GM21360 (cell line): Measurements from ENCODE around the gene PTPN14.

Experiments used
- ATAC-seq: cut with Tn5 transposase; IDR thresholded peaks from one replicate; pipeline ENCODE4 v1.9.1; 2021; ENCODE audit warnings: mild to moderate bottlenecking, moderate library complexity; ENCODE audit not compliant: unreplicated experiment

PTPN14 gene

DNA sequence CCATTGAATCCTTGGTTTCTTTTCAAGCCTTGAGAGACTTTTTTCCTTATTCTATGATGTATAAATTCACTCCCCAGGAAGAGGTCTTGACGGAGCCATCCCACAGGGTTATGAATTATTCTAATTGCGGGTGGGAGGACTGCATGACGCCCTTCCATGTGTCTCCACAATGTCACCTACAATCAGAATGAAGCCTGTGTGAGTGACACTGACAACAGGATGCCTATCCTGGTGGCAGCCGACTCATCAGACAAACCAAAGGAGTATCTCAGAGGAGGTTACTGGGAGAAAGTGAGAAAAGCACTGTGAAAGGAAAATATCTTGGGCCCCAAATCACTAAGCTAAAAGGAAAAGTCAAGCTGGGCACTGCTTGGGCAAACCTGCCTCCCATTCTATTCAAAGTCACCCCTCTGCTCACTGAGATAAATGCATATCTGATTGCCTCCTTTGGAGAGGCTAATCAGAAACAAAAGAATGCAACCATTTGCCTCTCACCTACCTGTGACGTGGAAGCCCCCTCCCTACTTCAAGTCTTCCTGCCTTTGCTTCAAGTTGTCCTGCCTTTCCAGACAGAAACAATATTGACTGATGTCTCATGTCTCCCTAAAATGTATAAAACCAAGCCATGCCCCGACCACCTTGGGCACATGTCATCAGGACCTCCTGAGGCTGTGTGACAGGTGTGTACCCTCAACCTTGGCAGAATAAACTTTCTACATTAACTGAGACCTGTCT lies 172.0 kb downstream of the PTPN14 start:
- ATAC-seq = no peak

DNA sequence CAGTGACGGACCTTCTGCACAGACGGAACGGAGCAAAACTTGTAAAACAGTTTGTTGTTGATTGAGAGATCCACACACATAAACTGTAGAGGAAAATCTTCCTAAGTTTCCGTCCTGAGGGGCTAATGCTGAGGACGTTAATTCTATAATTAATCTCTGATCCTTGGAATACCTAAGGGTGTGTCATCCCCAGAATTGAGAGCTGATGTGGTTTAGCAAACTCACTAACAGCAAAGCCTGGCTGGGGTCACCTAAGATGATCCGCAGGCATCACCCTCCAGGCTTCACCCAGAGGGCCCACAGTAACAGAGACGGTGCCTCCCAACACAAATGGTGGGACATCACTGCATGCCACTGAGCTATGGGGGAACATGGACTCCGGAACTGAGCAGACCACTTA lies 172.9 kb downstream of the PTPN14 start:
- no peak for ATAC-seq

DNA sequence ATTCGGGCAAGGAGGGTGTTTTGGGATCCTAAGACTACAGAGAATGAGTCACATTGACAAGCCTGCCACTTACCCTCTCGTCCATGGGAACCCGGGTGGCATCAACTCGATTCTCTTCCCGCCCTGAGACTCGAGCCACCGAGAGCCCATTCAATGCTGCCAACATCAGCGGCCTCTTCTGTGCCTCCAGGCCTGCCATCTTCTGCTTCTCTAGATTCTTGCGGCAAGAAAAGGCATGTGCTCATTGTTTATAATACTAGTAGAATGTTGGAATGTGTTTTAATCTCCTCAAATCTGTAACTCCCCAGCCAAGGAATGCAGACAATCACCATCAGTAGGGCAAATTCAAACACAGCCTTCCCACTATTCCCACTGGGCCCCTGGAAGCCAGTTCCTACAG lies 173.5 kb downstream of the PTPN14 start:
- ATAC-seq = no peak

DNA sequence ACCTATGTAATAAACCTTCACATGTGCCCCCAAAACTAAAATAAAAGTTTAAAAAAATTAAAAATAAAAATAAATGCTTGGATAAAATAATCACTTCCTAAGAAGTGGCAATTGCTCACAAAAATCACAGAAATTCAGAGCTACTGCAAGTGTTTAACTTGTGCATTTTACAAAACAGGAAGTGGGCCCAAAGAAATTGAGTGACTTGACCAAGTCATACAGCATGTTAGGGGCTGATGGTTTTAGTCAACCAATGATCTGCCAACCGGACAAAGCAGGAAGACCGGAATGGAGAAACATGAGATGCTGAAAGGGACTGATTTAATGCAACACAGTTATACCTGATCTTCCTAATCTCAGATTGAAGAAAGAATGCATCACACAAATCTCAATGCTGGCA lies 173.9 kb downstream of the PTPN14 start:
- no peak for ATAC-seq

DNA sequence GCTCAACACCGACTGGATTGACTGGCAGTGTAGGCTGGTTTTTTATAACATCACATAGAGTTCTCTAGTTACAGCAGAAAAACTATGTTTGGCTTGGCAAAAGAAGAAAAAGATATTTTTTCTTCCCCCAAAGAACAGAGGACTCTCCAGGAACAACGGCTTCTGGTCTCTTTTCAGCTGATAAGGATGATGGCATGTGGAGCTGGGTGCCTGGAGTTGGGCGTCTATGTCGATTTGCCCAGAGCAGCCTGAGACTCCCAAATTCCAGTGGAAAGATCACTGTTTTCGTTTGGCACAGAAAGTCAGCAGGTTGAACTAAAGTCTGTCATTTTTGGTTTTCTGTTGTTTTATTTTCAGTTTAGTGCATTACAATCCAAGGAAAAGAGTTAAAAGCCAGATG lies 179.3 kb downstream of the PTPN14 start:
- ATAC-seq = no peak

DNA sequence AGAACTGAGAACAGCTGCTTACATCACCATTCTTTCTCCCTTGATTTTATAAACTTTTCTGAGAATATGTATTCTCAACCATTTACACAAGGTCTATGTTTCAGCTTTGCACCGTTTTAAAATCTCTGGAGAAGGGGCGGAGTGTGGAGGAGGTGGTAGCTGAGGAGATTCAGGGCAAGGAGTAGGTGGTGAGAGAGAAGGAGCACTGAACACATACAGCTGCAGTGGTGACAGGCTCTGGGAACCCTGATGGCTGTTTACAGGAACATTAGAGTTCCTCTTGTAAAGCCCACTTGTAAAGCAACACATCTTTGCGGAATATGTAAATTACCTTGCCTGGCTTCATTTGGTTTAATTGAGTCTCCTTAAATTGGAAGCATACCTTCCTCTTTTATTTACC lies 180.8 kb downstream of the PTPN14 start:
- no peak for ATAC-seq

DNA sequence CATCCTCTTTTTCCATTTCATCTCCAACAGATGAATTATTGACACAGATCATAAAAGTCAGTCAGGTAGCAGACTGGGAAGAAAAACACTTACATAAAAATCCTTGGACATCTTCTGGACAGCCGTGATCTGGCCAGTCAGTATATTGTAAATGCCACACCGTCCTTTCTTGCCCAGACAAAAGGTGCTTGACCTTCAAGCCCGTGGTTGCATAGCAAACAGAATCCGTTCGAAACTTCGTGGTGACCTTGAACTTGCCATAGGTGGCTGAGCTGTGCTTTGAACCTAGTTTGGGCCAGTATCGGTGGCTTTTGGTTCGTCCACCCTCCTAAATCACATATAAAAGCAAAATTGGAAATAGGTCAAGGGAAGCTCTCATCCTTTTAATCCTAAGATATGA lies 182.0 kb downstream of the PTPN14 start:
- no peak for ATAC-seq

DNA sequence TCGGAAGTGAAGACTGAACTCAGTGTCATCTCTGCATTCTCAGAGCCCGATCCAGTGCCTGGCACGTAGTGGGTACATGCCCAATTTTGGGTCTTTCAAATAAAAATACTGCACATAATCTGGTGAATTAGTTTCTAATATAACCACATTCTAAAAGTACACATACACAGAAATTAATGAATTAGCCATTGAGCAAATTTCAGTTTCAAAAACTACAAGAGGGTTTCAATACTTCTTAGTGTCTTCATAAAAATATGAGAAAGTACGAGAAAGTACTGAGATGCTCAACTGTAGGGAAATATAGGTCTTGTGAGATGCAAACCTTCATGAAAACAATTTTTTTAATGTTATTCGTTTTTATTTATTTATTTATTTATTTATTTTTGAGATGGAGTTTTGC lies 183.6 kb downstream of the PTPN14 start:
- no peak for ATAC-seq

DNA sequence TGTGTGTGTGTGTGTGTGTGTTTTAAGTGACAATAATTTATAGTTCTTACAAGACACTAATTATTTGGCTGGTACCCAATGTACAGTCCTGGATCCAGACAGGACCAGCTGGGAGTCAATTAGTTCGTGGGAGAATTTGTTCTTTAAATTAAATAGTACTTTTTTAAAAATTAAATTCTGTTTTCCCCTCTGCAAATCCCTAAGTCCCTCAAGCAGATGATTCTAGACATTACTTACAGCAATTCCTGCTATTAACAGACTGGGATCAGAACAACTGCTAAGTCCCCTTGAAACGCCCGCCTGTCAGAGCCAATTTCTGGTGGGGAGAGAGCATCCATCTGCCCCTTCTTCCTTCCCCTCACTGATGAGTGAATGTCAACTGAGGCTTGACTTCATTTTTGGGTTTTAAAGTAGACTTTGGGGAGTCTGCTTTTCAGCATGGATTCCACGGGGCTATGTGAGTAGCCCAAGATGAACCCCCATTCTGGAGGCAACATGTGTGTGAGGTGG lies 186.6 kb downstream of the PTPN14 start:
- ATAC-seq = no peak

DNA sequence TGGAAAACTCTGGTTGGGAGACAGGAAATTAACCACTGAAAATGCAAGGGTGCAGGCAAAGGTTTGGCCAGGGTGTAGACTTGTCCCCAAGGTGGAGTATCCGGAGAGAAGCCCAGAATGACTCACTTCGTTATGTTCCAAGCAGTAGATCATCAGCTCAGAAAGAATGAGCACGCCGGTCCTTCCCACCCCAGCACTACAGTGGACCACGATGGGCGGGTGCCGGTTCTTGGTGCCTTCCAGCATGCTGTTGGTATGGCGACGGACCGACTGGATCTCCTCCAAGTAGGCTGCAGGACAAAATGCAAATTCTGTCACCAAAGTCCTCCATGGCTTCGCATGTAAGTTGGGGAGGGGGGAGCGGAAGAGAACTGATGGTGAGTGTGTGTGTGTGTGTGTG lies 187.0 kb downstream of the PTPN14 start:
- no peak for ATAC-seq

DNA sequence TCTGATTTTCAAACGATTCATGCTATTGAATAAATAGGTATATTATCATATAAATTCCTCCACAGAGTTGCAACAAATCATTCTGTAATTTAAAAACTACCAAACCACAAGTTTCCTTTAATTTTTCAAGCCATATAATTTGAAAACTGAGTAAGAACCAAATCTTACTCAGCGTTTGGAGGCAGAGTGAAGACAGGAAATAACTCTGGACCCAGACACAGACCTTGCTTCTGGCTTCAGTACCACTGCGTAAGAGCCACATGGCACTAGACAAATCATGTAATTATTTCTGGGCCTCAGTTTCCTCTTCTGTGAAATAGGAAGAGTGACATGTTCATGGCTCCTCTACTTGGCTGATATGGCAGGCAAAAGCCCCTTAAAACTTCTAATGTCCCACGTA lies 188.0 kb downstream of the PTPN14 start:
- ATAC-seq = no peak

DNA sequence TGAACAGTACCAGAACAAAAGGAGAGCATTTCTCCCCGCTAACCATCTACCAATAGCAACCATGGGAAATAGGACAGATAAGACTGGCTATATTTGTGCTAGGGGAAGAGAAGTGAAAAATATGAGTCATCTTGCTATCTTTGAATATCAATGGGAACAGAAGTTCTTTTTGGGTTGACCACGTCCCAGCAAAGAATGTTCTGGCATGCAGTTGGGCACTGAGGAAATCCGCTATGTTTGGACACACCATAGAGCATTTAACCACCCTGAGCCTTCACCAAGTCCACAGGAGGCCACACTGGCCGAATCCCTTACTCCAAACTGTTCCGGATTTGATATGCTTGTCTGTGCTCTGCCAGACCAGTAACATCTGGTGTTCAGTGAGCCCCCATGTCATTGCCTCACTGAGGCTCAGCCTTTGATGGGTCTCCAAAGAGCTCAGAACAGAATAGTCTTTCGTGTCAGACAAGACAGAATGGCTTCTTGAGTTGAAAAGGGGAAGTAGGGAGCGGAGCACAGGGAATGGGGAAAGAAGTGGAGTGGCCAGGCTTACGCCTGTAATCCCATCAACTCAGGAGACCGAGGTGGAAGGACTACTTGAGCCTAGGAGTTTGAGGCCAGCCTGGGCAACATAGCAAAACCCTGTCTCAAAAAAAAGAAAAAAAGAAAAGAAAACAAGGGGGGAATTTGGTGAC lies 189.1 kb downstream of the PTPN14 start:
- no peak for ATAC-seq

DNA sequence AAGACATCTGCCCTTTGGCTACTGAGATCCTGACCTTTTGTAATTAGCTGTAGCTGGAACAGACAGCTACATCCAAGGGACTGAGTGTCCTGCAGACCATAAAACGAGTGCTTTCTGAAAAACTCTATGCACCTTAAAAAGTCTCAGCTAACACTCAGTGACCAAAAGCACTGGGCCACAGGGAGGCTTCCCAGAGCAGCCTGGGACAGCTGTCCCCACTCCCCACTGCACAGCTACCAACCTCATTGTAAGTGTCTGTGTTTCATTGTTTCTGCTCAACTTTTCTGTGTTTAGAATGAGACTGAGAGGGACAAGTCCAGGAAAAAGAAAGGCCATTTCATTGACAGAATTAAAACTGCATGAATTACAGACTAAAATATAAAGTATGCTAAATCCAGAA lies 189.8 kb downstream of the PTPN14 start:
- no peak for ATAC-seq

DNA sequence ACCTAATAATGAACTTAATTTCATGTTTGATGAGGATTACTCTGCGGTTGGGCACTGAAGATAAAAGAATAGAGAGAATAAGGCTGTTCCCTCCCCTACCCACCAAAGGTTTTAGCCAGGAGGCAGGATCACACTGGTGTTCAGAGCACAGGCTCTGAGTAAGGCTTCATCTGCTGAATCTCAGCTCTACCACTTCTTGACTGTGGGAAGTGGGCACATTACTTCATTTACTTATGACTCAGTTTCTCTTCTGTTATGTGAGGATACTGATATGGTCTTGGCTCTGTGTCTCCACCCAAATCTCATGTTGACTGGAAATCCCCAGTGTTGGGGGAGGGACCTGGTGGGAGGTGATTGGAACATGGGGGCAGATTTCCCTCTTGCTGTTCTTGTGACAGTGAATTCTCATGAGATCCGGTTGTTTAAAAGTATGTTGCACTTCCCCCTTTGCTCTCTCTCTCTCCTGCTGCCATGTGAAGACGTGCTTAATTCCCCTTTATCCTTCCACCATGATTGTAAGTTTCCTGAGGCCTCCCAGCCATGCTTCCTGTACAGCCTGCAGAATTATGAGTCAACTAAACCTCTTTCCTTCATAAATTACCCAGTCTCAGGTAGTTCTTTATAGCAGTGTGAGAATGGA lies 190.8 kb downstream of the PTPN14 start:
- ATAC-seq = no peak

DNA sequence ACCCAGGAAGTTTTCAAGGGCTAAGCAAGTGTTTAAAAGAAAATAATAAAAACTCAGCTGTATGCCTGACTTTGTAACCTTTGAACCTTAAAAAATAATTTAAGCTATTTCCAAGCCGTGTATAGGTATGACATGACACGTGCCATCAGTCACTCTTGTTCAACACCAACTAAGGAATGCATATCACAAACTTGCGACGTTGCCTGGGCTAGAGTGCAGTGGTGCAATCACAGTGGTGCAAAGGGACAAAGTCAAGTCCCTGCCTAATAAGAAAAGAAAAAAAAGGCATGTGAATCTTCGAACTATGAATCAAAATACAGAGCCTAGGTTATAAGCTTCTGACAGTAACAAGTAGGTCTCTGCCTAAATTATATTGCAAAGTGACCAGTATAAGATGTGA lies 191.3 kb downstream of the PTPN14 start:
- ATAC-seq = no peak

DNA sequence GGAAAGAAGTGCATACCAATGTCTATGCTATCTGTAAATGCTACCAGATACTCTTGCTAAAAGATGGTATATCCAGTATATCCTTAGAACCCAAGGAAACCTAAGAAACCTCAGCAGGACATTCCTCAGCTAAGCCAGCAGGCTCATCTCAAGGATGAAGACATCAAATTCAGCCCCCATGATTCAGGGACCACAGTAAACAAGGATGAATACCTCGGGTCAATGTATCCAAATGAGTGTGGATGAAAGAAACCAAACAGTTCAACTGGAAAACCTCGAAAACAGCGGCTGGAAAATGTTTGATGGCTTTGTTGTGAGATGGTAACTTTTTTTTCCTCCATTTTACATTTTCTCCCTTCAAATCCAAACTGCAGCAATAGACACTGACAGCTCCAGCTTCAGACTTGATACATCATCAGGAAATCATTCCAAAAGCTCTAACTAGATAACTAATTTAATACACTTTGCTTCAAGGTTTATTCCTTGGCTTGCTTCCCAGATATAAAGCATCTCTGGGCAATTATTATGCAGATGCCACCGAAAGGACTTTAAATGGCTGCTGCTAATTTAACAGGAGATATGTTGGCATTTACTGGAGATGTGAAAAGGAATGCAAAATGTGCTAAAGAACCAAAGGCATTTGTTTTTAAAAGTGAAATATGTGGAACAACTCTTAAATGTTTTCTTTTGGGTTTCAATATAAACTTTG lies 196.8 kb downstream of the PTPN14 start:
- no peak for ATAC-seq

DNA sequence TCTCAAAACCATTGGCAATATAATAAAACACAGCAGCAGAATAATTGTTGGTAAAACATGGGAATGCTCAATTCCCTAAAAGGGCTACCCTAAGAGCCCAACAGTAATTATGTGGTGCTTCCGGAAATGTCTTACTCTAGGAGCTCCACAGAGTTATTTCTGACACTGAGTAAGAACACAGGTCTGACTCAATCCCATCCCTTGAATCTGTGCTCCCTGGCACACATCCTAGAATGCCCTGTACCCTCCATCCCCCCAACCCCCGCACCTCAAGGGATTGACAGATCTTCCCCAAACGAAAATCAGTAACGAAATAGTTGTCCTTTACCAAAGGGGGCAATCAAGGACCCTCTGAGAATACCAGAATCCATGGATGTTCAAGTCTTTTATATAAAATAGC lies 198.6 kb downstream of the PTPN14 start:
- ATAC-seq = no peak

DNA sequence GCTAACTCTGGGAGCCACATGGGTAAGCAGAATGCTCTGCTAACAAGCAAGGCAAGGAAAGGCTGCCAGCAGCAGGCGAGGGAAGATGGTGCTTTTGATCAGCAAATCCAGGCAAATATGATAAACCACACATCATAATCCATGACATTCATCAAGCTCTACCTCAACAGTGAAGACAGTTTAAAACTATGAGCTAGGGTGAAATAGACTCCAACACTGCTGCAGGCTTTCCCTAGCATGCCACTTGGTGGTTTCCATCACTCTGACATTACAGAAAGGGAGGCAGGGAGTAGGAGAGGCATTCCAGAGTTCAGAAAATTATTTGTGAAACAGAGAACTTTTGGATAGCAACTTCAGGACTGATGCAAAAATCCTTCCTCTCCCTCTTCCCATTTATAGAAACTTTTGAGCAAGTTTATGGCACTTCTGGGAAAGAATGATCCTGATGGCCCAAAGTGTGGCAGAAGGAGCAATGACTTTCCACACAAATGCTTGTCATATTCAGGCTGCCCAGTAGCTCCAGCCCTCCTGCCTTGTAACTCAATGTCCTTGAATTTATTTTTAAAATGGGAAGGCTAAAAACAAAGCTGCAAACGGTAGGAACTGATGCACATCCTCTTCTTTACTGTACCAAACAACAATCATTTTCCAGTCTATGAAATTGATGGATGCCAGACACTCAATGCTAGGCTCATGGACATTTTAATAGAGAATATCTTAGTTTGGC lies 199.7 kb downstream of the PTPN14 start:
- ATAC-seq = no peak

DNA sequence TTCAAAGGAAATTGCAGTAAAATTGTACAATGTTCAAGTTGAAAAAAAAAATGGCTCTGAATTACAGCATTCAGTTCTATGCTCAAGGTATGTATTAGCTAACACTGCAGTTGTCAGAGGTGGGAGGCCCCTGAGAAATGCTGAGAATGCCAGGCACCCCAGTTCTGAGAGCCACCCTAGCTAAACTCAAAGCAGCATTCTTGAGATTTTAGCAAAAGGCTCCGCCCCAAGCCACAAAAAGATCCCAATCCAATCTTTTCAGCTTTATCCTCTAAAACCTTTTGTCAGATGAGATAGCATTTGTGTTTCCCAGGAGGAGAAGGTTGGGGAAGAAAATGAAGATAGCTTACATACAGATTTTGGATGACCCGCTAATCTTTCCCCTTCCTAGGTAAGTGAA lies 201.6 kb downstream of the PTPN14 start:
- ATAC-seq = no peak

DNA sequence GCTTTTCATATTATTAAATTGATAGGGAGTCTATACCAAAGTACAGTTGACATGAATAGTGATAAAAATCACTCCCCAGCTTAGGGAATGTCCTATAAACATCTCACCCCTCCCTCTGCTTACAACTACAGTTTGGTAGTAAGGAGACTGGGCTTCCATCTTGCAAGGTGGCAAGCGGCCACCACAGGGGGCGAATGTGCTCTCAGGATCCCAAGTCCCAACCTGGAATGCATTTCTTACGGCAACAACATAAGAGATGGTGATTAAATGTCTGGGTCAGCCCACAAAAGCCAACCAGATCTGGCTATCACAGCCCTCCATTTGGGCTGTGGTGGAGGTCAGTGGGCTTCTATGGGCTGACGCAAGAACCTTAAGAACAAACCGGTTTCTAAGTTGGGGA lies 202.4 kb downstream of the PTPN14 start:
- no peak for ATAC-seq

DNA sequence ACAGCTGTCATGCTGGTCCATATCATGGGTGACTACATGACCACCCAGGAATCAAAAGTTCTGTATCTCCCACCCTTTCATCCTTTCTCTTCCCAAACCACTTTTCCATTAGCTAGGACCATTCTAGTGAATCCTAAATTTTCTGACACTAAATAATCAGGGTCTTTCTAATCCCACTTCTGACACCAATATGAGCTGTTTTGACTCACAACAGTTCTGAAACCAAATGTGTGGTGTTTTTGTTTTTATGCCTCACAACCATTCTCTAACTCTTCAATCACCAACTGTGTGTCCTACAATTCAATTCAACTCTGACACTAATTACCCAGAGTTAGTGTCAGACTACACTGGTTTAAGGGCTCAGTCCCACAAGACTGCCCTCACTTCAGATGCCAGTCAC lies 206.5 kb downstream of the PTPN14 start:
- ATAC-seq = no peak
